Colonic mucosa (tissue), 4 donors: Measurements from ENCODE around the gene EFEMP1. TPM values are rescaled to one million over a fixed set of nuclear protein-coding genes. Genes with fewer than 3 reads are reported as not detected.

Experiments
- DNase-seq: peaks from one replicate; pipeline ENCODE4 v3.0.0-alpha.2; 2020
- H3K27ac ChIP-seq: fragments of 200-600 bp; one replicate; pipeline ENCODE4 v1.8.0; 2021
- H3K27me3 ChIP-seq: fragments of 200-600 bp; one replicate; pipeline ENCODE4 v1.8.0; 2021
- H3K36me3 ChIP-seq: fragments of 200-600 bp; one replicate; pipeline ENCODE4 v1.8.0; 2021
- H3K4me1 ChIP-seq: fragments of 200-600 bp; one replicate; pipeline ENCODE4 v1.8.0; 2021; ENCODE audit warnings: mild to moderate bottlenecking
- H3K4me3 ChIP-seq: fragments of 200-600 bp; one replicate; pipeline ENCODE4 v1.8.0; 2021
- H3K9ac ChIP-seq, 2 donors: one replicate each; pipeline ENCODE4 v1.7.0; 2013; ENCODE audit warnings: control low read depth in 2 of 2, low read depth in 2 of 2, low read length in 2 of 2
- H3K9me3 ChIP-seq: fragments of 200-600 bp; one replicate; pipeline ENCODE4 v1.8.0; 2021
- CTCF ChIP-seq: fragments of 200-600 bp; IDR thresholded peaks from one replicate; pipeline ENCODE4 v1.8.0; 2022; ENCODE audit warnings: antibody characterized with exemption, mild to moderate bottlenecking
- intact Hi-C: fragments of 100-400 bp; cut with DNase I; formaldehyde crosslinking; loops from one replicate; pipeline ENCODE4 v1.14.1; 2022
- total RNA-seq, 2 donors: library from RNA; stranded (reverse); fragmentation: NEBNext Ultra II Directional in 1 of 2; extraction: Animal tissue kit (Norgen Biotek cat#: 25700) in 1 of 2; gene quantifications; one replicate each; pipeline ENCODE4 v1.2.1, GENCODE V29; 2021
- donor health status: healthy.
- donor health status: DM: no; HTN: no; CAD: no.
- donor health status: DM: no; HTN: no; CAD: no.

Gene EFEMP1
- total RNA-seq, 2 donors from 2014 or later = 16.2 to 25.2 TPM

GRCh38 chr2:55871637-55872036 lies 51.9 kb downstream of the EFEMP1 start:
- no peak for TF ChIP-seq CTCF

GRCh38 chr2:55869637-55870325 lies 53.8 kb downstream of the EFEMP1 start:
- Histone ChIP-seq H3K4me3 (no peak overlapping the region), H3K36me3 (no peaks in the 10 kb centered on the region), H3K9me3 (no peaks in the 10 kb centered on the region), H3K27ac (no peak overlapping the region), H3K27me3 (no peaks in the 10 kb centered on the region), H3K9ac (no peak overlapping the region), H3K4me1 (no peaks in the 10 kb centered on the region)
- no peak for DNase-seq
- TF ChIP-seq CTCF = no peak
- intact Hi-C loops = no loop called here

More at GRCh38 chr2:55871637-55872036, 51.9 kb downstream of the EFEMP1 start:
- intact Hi-C loops = no loop called here
- Histone ChIP-seq H3K27ac (no peak overlapping the region), H3K4me3 (no peak overlapping the region), H3K9ac (no peak overlapping the region), H3K36me3 (no peaks in the 10 kb centered on the region), H3K27me3 (no peaks in the 10 kb centered on the region), H3K9me3 (no peaks in the 10 kb centered on the region), H3K4me1 (no peaks in the 10 kb centered on the region)
- DNase-seq = no peak

GRCh38 chr2:55865096-55865835 lies 58.3 kb downstream of the EFEMP1 start:
- intact Hi-C loops = no loop called here
- no peaks in the 10 kb centered on the region for H3K4me1 ChIP-seq
- no peak overlapping the region for H3K27ac ChIP-seq
- H3K9me3 ChIP-seq = no peaks in the 10 kb centered on the region
- no peak for DNase-seq
- no peak overlapping the region for H3K4me3 ChIP-seq
- H3K36me3 ChIP-seq = no peaks in the 10 kb centered on the region
- H3K27me3 ChIP-seq = no peaks in the 10 kb centered on the region
- no peak overlapping the region for H3K9ac ChIP-seq
- TF ChIP-seq CTCF = no peak

GRCh38 chr2:55864351-55865084 lies 59.1 kb downstream of the EFEMP1 start:
- no peaks in the 10 kb centered on the region for H3K27me3 ChIP-seq

More at GRCh38 chr2:55864351-55865084, 59.1 kb downstream of the EFEMP1 start:
- H3K4me3 ChIP-seq = no peak overlapping the region
- no peaks in the 10 kb centered on the region for H3K9me3 ChIP-seq
- no peaks in the 10 kb centered on the region for H3K36me3 ChIP-seq
- H3K9ac ChIP-seq = no peak overlapping the region
- no peaks in the 10 kb centered on the region for H3K4me1 ChIP-seq
- intact Hi-C loops = no loop called here
- no peak overlapping the region for H3K27ac ChIP-seq
- TF ChIP-seq CTCF = no peak
- DNase-seq = no peak
